Fibroblast of lung (primary cell): Measurements from ENCODE around the gene ST6GALNAC3.
"Not testable (repeated sequence)": the region's sequence is repeated elsewhere in the genome, so short reads cannot be mapped to it uniquely, and the experiment has no call there.

Experiments used
- EZH2 ChIP-seq: IDR thresholded peaks from 2 replicates; pipeline ENCODE4 v1.5.1; 2012; ENCODE audit warnings: low read length, control low read depth, mild to moderate bottlenecking; ENCODE audit errors: missing control alignments
- TF ChIP-seq, protein P1 (sequence below), 2 donors: IDR thresholded peaks in 1 of 2; conservative IDR thresholded peaks in 1 of 2; 1 replicate in 1 of 2; 2 replicates in 1 of 2; pipeline ENCODE4 v1.5.1; 2011 to 2012; ENCODE audit warnings: low read length in 2 of 2, control low read depth in 1 of 2, inconsistent platforms in 1 of 2, low read depth in 1 of 2, mild to moderate bottlenecking in 1 of 2

DNA sequence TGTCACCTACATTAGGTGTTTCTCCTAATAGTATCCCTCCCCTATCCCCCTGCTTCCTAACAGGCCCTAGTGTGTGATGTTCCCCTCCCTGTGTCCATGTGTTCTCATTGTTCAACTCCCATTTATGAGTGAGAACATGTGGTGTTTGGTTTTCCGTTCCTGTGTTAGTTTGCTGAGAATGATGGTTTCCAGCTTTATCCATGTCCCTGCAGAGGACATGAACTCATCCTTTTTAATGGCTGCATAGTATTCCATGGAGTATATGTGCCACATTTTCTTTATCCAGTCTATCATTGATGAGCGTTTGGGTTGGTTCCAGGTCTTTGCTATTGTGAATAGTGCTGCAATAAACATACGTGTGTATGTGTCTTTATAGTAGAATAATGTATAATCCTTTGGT, 267.3 kb downstream of the ST6GALNAC3 start:
- TF ChIP-seq, protein P1, sequence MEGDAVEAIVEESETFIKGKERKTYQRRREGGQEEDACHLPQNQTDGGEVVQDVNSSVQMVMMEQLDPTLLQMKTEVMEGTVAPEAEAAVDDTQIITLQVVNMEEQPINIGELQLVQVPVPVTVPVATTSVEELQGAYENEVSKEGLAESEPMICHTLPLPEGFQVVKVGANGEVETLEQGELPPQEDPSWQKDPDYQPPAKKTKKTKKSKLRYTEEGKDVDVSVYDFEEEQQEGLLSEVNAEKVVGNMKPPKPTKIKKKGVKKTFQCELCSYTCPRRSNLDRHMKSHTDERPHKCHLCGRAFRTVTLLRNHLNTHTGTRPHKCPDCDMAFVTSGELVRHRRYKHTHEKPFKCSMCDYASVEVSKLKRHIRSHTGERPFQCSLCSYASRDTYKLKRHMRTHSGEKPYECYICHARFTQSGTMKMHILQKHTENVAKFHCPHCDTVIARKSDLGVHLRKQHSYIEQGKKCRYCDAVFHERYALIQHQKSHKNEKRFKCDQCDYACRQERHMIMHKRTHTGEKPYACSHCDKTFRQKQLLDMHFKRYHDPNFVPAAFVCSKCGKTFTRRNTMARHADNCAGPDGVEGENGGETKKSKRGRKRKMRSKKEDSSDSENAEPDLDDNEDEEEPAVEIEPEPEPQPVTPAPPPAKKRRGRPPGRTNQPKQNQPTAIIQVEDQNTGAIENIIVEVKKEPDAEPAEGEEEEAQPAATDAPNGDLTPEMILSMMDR (conservative IDR thresholded peaks at IDR 0.05 in 1 of 2, IDR thresholded peaks at IDR 0.05 in 1 of 2; ENCODE audit: low read depth in 1 of 2, low read length in 2 of 2) = not testable (repeated sequence)
- TF ChIP-seq EZH2 = not testable (repeated sequence)
